Right lung (tissue), 10 donors: ENCODE measurements around the gene SMIM11. TPM values are rescaled to one million over a fixed set of nuclear protein-coding genes. Genes with fewer than 3 reads are reported as not detected.
"Not testable (repeated sequence)": the region's sequence is repeated elsewhere in the genome, so short reads cannot be mapped to it uniquely, and the experiment has no call there.

Source experiments
- DNase-seq, 2 donors: peaks; one replicate each; pipeline ENCODE4 v3.0.0-alpha.2; 2013
- long read RNA-seq, 8 donors: transcript quantifications; one replicate each; lab custom pipeline, GENCODE V29; 2026
- polyA plus RNA-seq, 5 donors: library from polyadenylated mRNA; unstranded; fragments of 120-200 nt; gene quantifications; one replicate each; pipeline versions ENCODE4 v1.2.1 to v1.2.3, GENCODE V29; 2013; ENCODE audit warnings: inconsistent platforms in 1 of 5, low replicate concordance in 1 of 5; ENCODE audit not compliant: insufficient read length in 5 of 5, insufficient read depth in 1 of 5

Gene SMIM11
- 10 to 100 TPM in 1 of 5 donors, 1 to 10 TPM in 4; 2.4 to 14.3 (median 9.2) TPM for polyA plus RNA-seq
- long read RNA-seq, donor 1, transcript SMIM11A-201 (4 exons, 850 nt) = major isoform, 9 of 19 reads
- long read RNA-seq, donor 1, partial matches to known transcripts = 8 of 19 reads
- long read RNA-seq, donor 1, other reads (novel, unspliced or antisense) = 0 of 19 reads
- long read RNA-seq, donor 2, transcript SMIM11A-201 (4 exons, 850 nt) = major isoform, 6 of 23 reads
- long read RNA-seq, donor 2, partial matches to known transcripts = 15 of 23 reads
- long read RNA-seq, donor 2, other reads (novel, unspliced or antisense) = 0 of 23 reads
- long read RNA-seq, donor 3, partial matches to known transcripts = 0 of 3 reads
- long read RNA-seq, donor 3, other reads (novel, unspliced or antisense) = 0 of 3 reads
- long read RNA-seq, donor 4, partial matches to known transcripts = 0 of 3 reads
- long read RNA-seq, donor 4, other reads (novel, unspliced or antisense) = 0 of 3 reads
- long read RNA-seq, donor 5, transcript SMIM11A-201 (4 exons, 850 nt) = major isoform, 5 of 13 reads
- long read RNA-seq, donor 5, partial matches to known transcripts = 5 of 13 reads
- long read RNA-seq, donor 5, other reads (novel, unspliced or antisense) = 0 of 13 reads
- long read RNA-seq, donor 6, transcript SMIM11A-201 (4 exons, 850 nt) = major isoform, 7 of 16 reads
- long read RNA-seq, donor 6, partial matches to known transcripts = 7 of 16 reads
- long read RNA-seq, donor 6, other reads (novel, unspliced or antisense) = 0 of 16 reads
- long read RNA-seq, donor 7, partial matches to known transcripts = 24 of 27 reads
- long read RNA-seq, donor 7, other reads (novel, unspliced or antisense) = 0 of 27 reads
- long read RNA-seq, donor 8, partial matches to known transcripts = 0 of 5 reads
- long read RNA-seq, donor 8, other reads (novel, unspliced or antisense) = 0 of 5 reads

- DNase-seq = not testable (repeated sequence)
Observed at GRCh38 chr21:34374940-34375618, at the start of gene SMIM11. TSS of gene SMIM11 (plus strand) at chr21:34375507. CDS start at chr21:34379505, 3,998 bp downstream.

GRCh38 chr21:34330055-34330454 lies 45.3 kb upstream of the SMIM11 start:
- no peak for DNase-seq

GRCh38 chr21:34331726-34332125 lies 43.6 kb upstream of the SMIM11 start:
- peak in 1 of 2 donors; percentile 40 for DNase-seq

- DNase-seq = no peak
Observed at GRCh38 chr21:34332347-34332746, 43.0 kb upstream of the SMIM11 start.

- no peak for DNase-seq
Observed at GRCh38 chr21:34333121-34333739, 42.1 kb upstream of the SMIM11 start.

GRCh38 chr21:34335316-34335715 lies 40.0 kb upstream of the SMIM11 start:
- no peak for DNase-seq

- DNase-seq = no peak
Observed at GRCh38 chr21:34336245-34336644, 39.1 kb upstream of the SMIM11 start.

- peak in 1 of 2 donors; percentile 20 for DNase-seq
Observed at GRCh38 chr21:34336756-34337391, 38.4 kb upstream of the SMIM11 start.

- no peak for DNase-seq
Observed at GRCh38 chr21:34337741-34338140, 37.6 kb upstream of the SMIM11 start.

- DNase-seq = no peak
Observed at GRCh38 chr21:34338226-34338625, 37.1 kb upstream of the SMIM11 start.

- DNase-seq = no peak
Observed at GRCh38 chr21:34340061-34340460, 35.2 kb upstream of the SMIM11 start.

GRCh38 chr21:34342476-34342875 lies 32.8 kb upstream of the SMIM11 start:
- no peak for DNase-seq

GRCh38 chr21:34343347-34343746 lies 32.0 kb upstream of the SMIM11 start:
- no peak for DNase-seq

GRCh38 chr21:34343838-34344381 lies 31.4 kb upstream of the SMIM11 start:
- no peak for DNase-seq

- no peak for DNase-seq
Observed at GRCh38 chr21:34344584-34344983, 30.7 kb upstream of the SMIM11 start.

- peak; percentile 62 to 75 for DNase-seq
Observed at GRCh38 chr21:34345091-34345871, 30.0 kb upstream of the SMIM11 start.

- DNase-seq = no peak
Observed at GRCh38 chr21:34345892-34346291, 29.4 kb upstream of the SMIM11 start.

- DNase-seq = no peak
Observed at GRCh38 chr21:34348890-34349519, 26.3 kb upstream of the SMIM11 start.

GRCh38 chr21:34351786-34352241 lies 23.5 kb upstream of the SMIM11 start:
- DNase-seq = peak; percentile 44 to 61
